IMR-90 (cell line): Measurements from ENCODE around the gene CCR5AS.

Experiments
- ATAC-seq: fragments of 200-7000 bp; cut with Tn5 transposase; 2 replicates; pipeline ENCODE4 v1.9.1; 2020; ENCODE audit warnings: low read depth, mild to moderate bottlenecking, moderate library complexity
- BruUV-seq: library from RNA; stranded (reverse); fragments of 400-500 nt; replicated peaks from 2 replicates; lab custom pipeline; 2021; lab: Mats Ljungman, UMichigan
- CTCF ChIA-PET: fragments of 300-600 bp; formaldehyde crosslinking; extraction: SDS; loops from one replicate; lab custom pipeline; 2021; ENCODE audit warnings: antibody characterized with exemption; lab: Yijun Ruan, JAX
- POLR2A ChIA-PET: fragments of 300-600 bp; sonication (Branson Sonifier 250); formaldehyde crosslinking; loops from one replicate; lab custom pipeline; 2022; ENCODE audit warnings: antibody characterized with exemption; ENCODE audit not compliant: unreplicated experiment; lab: Charles Lee
- DNase-seq: peaks from one replicate; pipeline ENCODE4 v3.0.0; 2013
- H2AFZ ChIP-seq: replicated peaks from 2 replicates; pipeline ENCODE3; 2013; ENCODE audit warnings: low read length, mild to moderate bottlenecking; ENCODE audit not compliant: poor library complexity
- H2AK5ac ChIP-seq: 2 replicates; pipeline ENCODE4 v1.6.1; 2013; ENCODE audit warnings: low read depth, low read length, inconsistent platforms
- H2AK9ac ChIP-seq: replicated peaks from 2 replicates; pipeline ENCODE3; 2013; ENCODE audit warnings: mild to moderate bottlenecking, low read depth, low read length, moderate library complexity; ENCODE audit not compliant: poor library complexity
- H2BK120ac ChIP-seq: 2 replicates; pipeline ENCODE4 v1.6.1; 2013; ENCODE audit warnings: low read depth, low read length, inconsistent platforms
- H2BK15ac ChIP-seq: 3 replicates; pipeline ENCODE4 v1.6.1; 2013; ENCODE audit warnings: low read depth, low read length, inconsistent platforms
- H2BK20ac ChIP-seq: 2 replicates; pipeline ENCODE4 v1.6.1; 2013; ENCODE audit warnings: low read depth, mild to moderate bottlenecking, inconsistent platforms, low read length, moderate library complexity
- H2BK5ac ChIP-seq: 2 replicates; pipeline ENCODE4 v1.6.1; 2013; ENCODE audit warnings: mild to moderate bottlenecking, low read depth, low read length, inconsistent platforms; ENCODE audit not compliant: poor library complexity, severe bottlenecking
- H3K14ac ChIP-seq: replicated peaks from 2 replicates; pipeline ENCODE4 v1.6.1; 2013; ENCODE audit warnings: low read depth, low read length, inconsistent platforms
- H3K18ac ChIP-seq: 2 replicates; pipeline ENCODE4 v1.6.1; 2013; ENCODE audit warnings: low read depth, low read length, control low read depth
- H3K23ac ChIP-seq: 2 replicates; pipeline ENCODE4 v1.6.1; 2013; ENCODE audit warnings: low read depth, low read length, inconsistent platforms
- H3K27ac ChIP-seq: 2 replicates; pipeline ENCODE4 v1.5.1; 2013; ENCODE audit warnings: mild to moderate bottlenecking, control low read depth, low read length; ENCODE audit not compliant: insufficient read depth
- H3K27me3 ChIP-seq: 2 replicates; pipeline ENCODE4 v1.6.1; 2013; ENCODE audit warnings: low read length; ENCODE audit not compliant: control insufficient read depth, insufficient read depth
- H3K36me3 ChIP-seq: 2 replicates; pipeline ENCODE4 v1.6.1; 2013; ENCODE audit warnings: low read length, mixed read lengths; ENCODE audit not compliant: control insufficient read depth, insufficient read depth
- H3K4ac ChIP-seq: 2 replicates; pipeline ENCODE4 v1.6.1; 2013; ENCODE audit warnings: low read depth, low read length, inconsistent platforms
- H3K4me1 ChIP-seq: 2 replicates; pipeline ENCODE4 v1.6.1; 2013; ENCODE audit warnings: low read length, mixed read lengths; ENCODE audit not compliant: control insufficient read depth, insufficient read depth
- H3K4me2 ChIP-seq: 2 replicates; pipeline ENCODE4 v1.6.1; 2013; ENCODE audit warnings: low read depth, mild to moderate bottlenecking, control low read depth, low read length, moderate library complexity
- H3K4me3 ChIP-seq: 2 replicates; pipeline ENCODE4 v1.5.1; 2013; ENCODE audit warnings: low read depth, mild to moderate bottlenecking, control low read depth, low read length, moderate library complexity; ENCODE audit not compliant: insufficient read depth
- H3K56ac ChIP-seq: 2 replicates; pipeline ENCODE4 v1.6.1; 2013; ENCODE audit warnings: low read length, inconsistent platforms; ENCODE audit not compliant: insufficient read depth; ENCODE audit errors: extremely low read depth
- H3K79me1 ChIP-seq, 2 experiments: 2 replicates each; pipeline ENCODE4 v1.6.1; 2013; ENCODE audit warnings: low read length in 2 of 2, inconsistent platforms in 1 of 2, low read depth in 1 of 2
- H3K9ac ChIP-seq: 2 replicates; pipeline ENCODE4 v1.6.1; 2013; ENCODE audit warnings: low read depth, low read length, control low read depth
- H3K9me1 ChIP-seq: 2 replicates; pipeline ENCODE4 v1.6.1; 2013; ENCODE audit warnings: low read length, inconsistent platforms; ENCODE audit not compliant: insufficient read depth
- H3K9me3 ChIP-seq: 2 replicates; pipeline ENCODE4 v1.6.1; 2013; ENCODE audit warnings: low read length; ENCODE audit not compliant: control insufficient read depth, insufficient read depth
- H4K20me1 ChIP-seq: 2 replicates; pipeline ENCODE4 v1.6.1; 2013; ENCODE audit warnings: low read length, inconsistent platforms; ENCODE audit not compliant: insufficient read depth
- H4K5ac ChIP-seq: 2 replicates; pipeline ENCODE4 v1.6.1; 2013; ENCODE audit warnings: mild to moderate bottlenecking, low read depth, low read length, control low read depth
- H4K8ac ChIP-seq, 2 experiments: 2 replicates each; pipeline ENCODE4 v1.6.1; 2013; ENCODE audit warnings: low read depth in 2 of 2, low read length in 2 of 2, control low read depth in 1 of 2, inconsistent platforms in 1 of 2
- H4K91ac ChIP-seq: 2 replicates; pipeline ENCODE4 v1.6.1; 2013; ENCODE audit warnings: low read depth, low read length, inconsistent platforms; ENCODE audit not compliant: insufficient read depth
- BHLHE40 ChIP-seq: fragments of 150-350 bp; IDR thresholded peaks from 2 replicates; pipeline ENCODE4 v1.6.1; 2016; ENCODE audit warnings: mild to moderate bottlenecking, low read depth, low read length
- CEBPB ChIP-seq: IDR thresholded peaks from 2 replicates; pipeline ENCODE4 v1.6.1; 2012; ENCODE audit warnings: low read depth, low read length, improper control_type of control experiment
- CHD1 ChIP-seq: IDR thresholded peaks from 2 replicates; pipeline ENCODE4 v1.6.1; 2012; ENCODE audit warnings: low read depth, low read length, improper control_type of control experiment
- CTCF ChIP-seq: conservative IDR thresholded peaks from 2 replicates; pipeline ENCODE4 v1.5.1; 2012; ENCODE audit warnings: mild to moderate bottlenecking, low read depth, low read length, improper control_type of control experiment
- ELK1 ChIP-seq: fragments of 150-350 bp; IDR thresholded peaks from 2 replicates; pipeline ENCODE4 v1.6.1; 2016; ENCODE audit warnings: low read depth, mild to moderate bottlenecking, low read length, moderate library complexity, borderline replicate concordance
- FOS ChIP-seq: fragments of 150-350 bp; IDR thresholded peaks from 2 replicates; pipeline ENCODE4 v1.6.1; 2016; ENCODE audit warnings: low read depth, low read length
- MAFK ChIP-seq: IDR thresholded peaks from 2 replicates; pipeline ENCODE4 v1.6.1; 2012; ENCODE audit warnings: low read depth, low read length, improper control_type of control experiment
- MAZ ChIP-seq: IDR thresholded peaks from 2 replicates; pipeline ENCODE4 v1.6.1; 2012; ENCODE audit warnings: low read depth, mild to moderate bottlenecking, low read length, improper control_type of control experiment, moderate library complexity, borderline replicate concordance
- MXI1 ChIP-seq: IDR thresholded peaks from 2 replicates; pipeline ENCODE4 v1.6.1; 2012; ENCODE audit warnings: low read depth, mild to moderate bottlenecking, low read length, moderate library complexity, borderline replicate concordance
- NFE2L2 ChIP-seq: fragments of 150-350 bp; IDR thresholded peaks from 2 replicates; pipeline ENCODE4 v1.6.1; 2016; ENCODE audit warnings: low read depth, mild to moderate bottlenecking, low read length
- POLR2A ChIP-seq: IDR thresholded peaks from 2 replicates; pipeline ENCODE4 v1.6.1; 2012; ENCODE audit warnings: mild to moderate bottlenecking, low read depth, low read length
- RAD21 ChIP-seq: IDR thresholded peaks from 2 replicates; pipeline ENCODE4 v1.6.1; 2012; ENCODE audit warnings: low read length, improper control_type of control experiment
- RCOR1 ChIP-seq: IDR thresholded peaks from 2 replicates; pipeline ENCODE4 v1.6.1; 2012; ENCODE audit warnings: mild to moderate bottlenecking, low read length, improper control_type of control experiment; ENCODE audit not compliant: insufficient replicate concordance
- RFX5 ChIP-seq: IDR thresholded peaks from 2 replicates; pipeline ENCODE4 v1.8.0; 2012; ENCODE audit warnings: low read depth, mild to moderate bottlenecking, low read length, moderate library complexity
- SMC3 ChIP-seq: fragments of 150-350 bp; IDR thresholded peaks from 2 replicates; pipeline ENCODE4 v1.6.1; 2016; ENCODE audit warnings: low read depth, mild to moderate bottlenecking, antibody characterized with exemption, low read length, moderate library complexity
- USF2 ChIP-seq: fragments of 150-350 bp; IDR thresholded peaks from 2 replicates; pipeline ENCODE4 v1.6.1; 2017; ENCODE audit warnings: mild to moderate bottlenecking, antibody characterized with exemption, low read length, low read depth
- dilution Hi-C: fragments of 300-500 bp; cut with HindIII; formaldehyde crosslinking; loops from one replicate; pipeline ENCODE4 v1.14.3; 2018; ENCODE audit warnings: low sequenced_read_pairs; ENCODE audit not compliant: unreplicated experiment
- in situ Hi-C: fragments of 300-500 bp; cut with MboI; formaldehyde crosslinking; loops from 3 replicates; pipeline ENCODE4 v1.14.3; 2019; ENCODE audit warnings: low sequenced_read_pairs, inconsistent platforms, mixed read lengths
- intact Hi-C: fragments of 100-400 bp; cut with micrococcal nuclease; formaldehyde crosslinking; loops from 2 replicates; pipeline ENCODE4 v1.10.0; 2022

The CCR5AS gene

GRCh38 chr3:46314517-46314916 lies 92.3 kb downstream of the CCR5AS start:
- ATAC-seq (no peak), DNase-seq (no peak)
- ChIA-PET CTCF (interaction anchor here (1.0 kb wide), 1 partner anchor 10 kb away, joined by 4 read pairs; no protein-coding TSS in a partner anchor), POLR2A (no interaction called here)
- Histone ChIP-seq H3K4me2 (no peak overlapping the region), H3K27me3 (peaks cover 11% of the 10 kb centered on the region), H3K4ac (no peak overlapping the region), H3K56ac (no peak overlapping the region), H3K14ac (no peak overlapping the region), H3K9me3 (no peaks in the 10 kb centered on the region; the same call in 1 of the 2 replicates), H3K4me3 (no peak overlapping the region), H2BK15ac (no peak overlapping the region), H3K23ac (no peak overlapping the region), H3K4me1 (no peaks in the 10 kb centered on the region), H3K9ac (no peak overlapping the region), H3K27ac (no peak overlapping the region), H2BK5ac (no peak overlapping the region), H4K8ac (no peak overlapping the region), H4K91ac (no peak overlapping the region), H2BK20ac (no peak overlapping the region), H3K9me1 (no peaks in the 10 kb centered on the region), H2BK120ac (no peak overlapping the region), H2AK9ac (no peak overlapping the region), H2AFZ (no peak overlapping the region), H4K20me1 (no peaks in the 10 kb centered on the region), H3K79me1 (no peaks in the 10 kb centered on the region), H3K18ac (no peak overlapping the region), H2AK5ac (no peak overlapping the region), H3K36me3 (no peaks in the 10 kb centered on the region), H4K5ac (no peak overlapping the region)
- intact Hi-C loops (no loop called here), in situ Hi-C loops (no loop called here), dilution Hi-C loops (no loop called here)
- TF ChIP-seq RCOR1 (no peak), FOS (no peak), NFE2L2 (no peak), CEBPB (no peak), SMC3 (no peak), BHLHE40 (no peak), USF2 (no peak), MXI1 (no peak), POLR2A (no peak), CHD1 (no peak), RFX5 (no peak), RAD21 (no peak), MAFK (no peak), MAZ (no peak), CTCF (no peak), ELK1 (no peak)
- no TSS peak for BruUV-seq
